Vagina (tissue), 2 donors: Measurements from ENCODE around the gene TRIM36. TPM values are rescaled to one million over a fixed set of nuclear protein-coding genes. Genes with fewer than 3 reads are reported as not detected.

Experiments
- DNase-seq, 2 donors: peaks; one replicate each; pipeline ENCODE4 v3.0.0-alpha.2; 2017; ENCODE audit errors: extremely low spot score in 2 of 2
- H3K27ac ChIP-seq: fragments of 200-600 bp; sonication (generic); one replicate; pipeline ENCODE4 v1.5.1; 2019
- H3K27me3 ChIP-seq: fragments of 200-600 bp; sonication (generic); one replicate; pipeline ENCODE4 v1.5.1; 2019
- H3K36me3 ChIP-seq, 2 donors: fragments of 200-600 bp; sonication (generic); one replicate each; pipeline ENCODE4 v1.5.1; 2017 to 2019
- H3K4me1 ChIP-seq: fragments of 200-600 bp; sonication (generic); one replicate; pipeline ENCODE4 v1.5.1; 2019
- H3K4me3 ChIP-seq, 2 donors: fragments of 200-600 bp; sonication (generic); 1 replicate in 1 of 2; 2 replicates in 1 of 2; pipeline ENCODE4 v1.5.1; 2016 to 2019
- H3K9me3 ChIP-seq: fragments of 200-600 bp; sonication (generic); one replicate; pipeline ENCODE4 v1.5.1; 2019
- CTCF ChIP-seq, 3 experiments: fragments of 450-650 bp in 2 of 3; fragments of 200-600 bp in 1 of 3; sonication (generic) in 1 of 3; IDR thresholded peaks; one replicate each; pipeline ENCODE4 v1.5.1; 2017 to 2019; ENCODE audit warnings: antibody characterized with exemption in 3 of 3, mild to moderate bottlenecking in 2 of 3, moderate library complexity in 2 of 3
- POLR2A ChIP-seq, 2 donors: fragments of 450-650 bp; IDR thresholded peaks; one replicate each; pipeline ENCODE4 v1.6.1; 2017; ENCODE audit warnings: antibody characterized with exemption in 2 of 2, mild to moderate bottlenecking in 2 of 2, moderate library complexity in 2 of 2
- POLR2AphosphoS5 ChIP-seq, 2 donors: sonication (generic); formaldehyde crosslinking; IDR thresholded peaks; one replicate each; pipeline ENCODE4 v1.9.0; 2017; ENCODE audit warnings: antibody characterized with exemption in 2 of 2, mild to moderate bottlenecking in 2 of 2, low read depth in 1 of 2; ENCODE audit not compliant: insufficient read depth in 1 of 2
- intact Hi-C: fragments of 100-400 bp; cut with DNase I; formaldehyde crosslinking; loops from one replicate; pipeline ENCODE4 v1.15.1; 2023
- total RNA-seq: library from RNA; depleted of rRNA; stranded (reverse); fragments of >200 nt; gene quantifications from one replicate; pipeline ENCODE4 v1.2.3, GENCODE V29; 2016

TRIM36 gene
- total RNA-seq, 1 donor from 2014 or later, result 2.2 TPM

GRCh38 chr5:115196161-115196560, 26.5 kb upstream of the TRIM36 start:
- intact Hi-C loops, result loop anchor here (10.0 kb wide), 1 partner anchor 1381 kb away; no protein-coding TSS in a partner anchor
- TF ChIP-seq POLR2AphosphoS5 (IDR thresholded peaks at IDR 0.05; ENCODE audit: insufficient read depth in 1 of 2, low read depth in 1 of 2) (no peak), CTCF (IDR thresholded peaks at IDR 0.05) (no peak), POLR2A (IDR thresholded peaks at IDR 0.05) (no peak)
- no peaks in the 10 kb centered on the region for H3K9me3 ChIP-seq
- H3K27me3 ChIP-seq, result no peaks in the 10 kb centered on the region
- DNase-seq, result no peak
- no peaks in the 10 kb centered on the region for H3K36me3 ChIP-seq
- H3K4me1 ChIP-seq, result no peaks in the 10 kb centered on the region
- H3K4me3 ChIP-seq, result no peak overlapping the region
- no peak overlapping the region for H3K27ac ChIP-seq

- TF ChIP-seq POLR2A (IDR thresholded peaks at IDR 0.05) (no peak), POLR2AphosphoS5 (IDR thresholded peaks at IDR 0.05; ENCODE audit: insufficient read depth in 1 of 2, low read depth in 1 of 2) (no peak), CTCF (IDR thresholded peaks at IDR 0.05) (no peak)
- no peak for DNase-seq
- Histone ChIP-seq H3K9me3 (no peaks in the 10 kb centered on the region), H3K36me3 (no peaks in the 10 kb centered on the region), H3K27ac (no peak overlapping the region), H3K27me3 (no peaks in the 10 kb centered on the region), H3K4me3 (no peak overlapping the region), H3K4me1 (no peaks in the 10 kb centered on the region)
- intact Hi-C loops, result loop anchor here (10.0 kb wide), 1 partner anchor 1380 kb away; no protein-coding TSS in a partner anchor
Observed at GRCh38 chr5:115194676-115195075, 25.0 kb upstream of the TRIM36 start.

GRCh38 chr5:115193295-115193694, 23.6 kb upstream of the TRIM36 start:
- H3K9me3 ChIP-seq, result no peaks in the 10 kb centered on the region
- no peaks in the 10 kb centered on the region for H3K4me1 ChIP-seq
- H3K27ac ChIP-seq, result no peak overlapping the region
- no peaks in the 10 kb centered on the region for H3K36me3 ChIP-seq
- H3K4me3 ChIP-seq, result no peak overlapping the region
- H3K27me3 ChIP-seq, result no peaks in the 10 kb centered on the region
- intact Hi-C loops, result loop anchor here (10.0 kb wide), 1 partner anchor 1378 kb away; no protein-coding TSS in a partner anchor
- DNase-seq, result no peak
- TF ChIP-seq POLR2AphosphoS5 (IDR thresholded peaks at IDR 0.05; ENCODE audit: insufficient read depth in 1 of 2, low read depth in 1 of 2), result no peak
- TF ChIP-seq POLR2A (IDR thresholded peaks at IDR 0.05), result no peak
- no peak for TF ChIP-seq CTCF (IDR thresholded peaks at IDR 0.05)

DNA sequence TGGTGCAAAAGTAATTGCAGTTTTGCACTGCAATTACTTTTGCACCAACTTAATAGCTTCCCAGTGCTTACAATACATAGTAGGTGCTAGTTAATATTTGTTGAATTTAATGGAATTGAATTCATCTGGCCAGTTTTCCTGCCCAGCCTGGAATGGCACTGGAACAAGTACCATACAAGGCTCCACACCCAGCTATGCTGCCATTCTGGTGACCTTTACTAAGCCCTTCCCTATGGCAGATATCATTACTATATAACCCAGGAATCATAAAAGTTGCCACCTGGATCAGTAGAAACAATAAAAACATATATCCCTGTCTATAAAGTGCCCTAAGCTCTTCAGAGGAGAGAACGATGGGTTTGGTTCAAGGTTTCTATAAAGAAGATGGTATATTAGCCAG, 22.4 kb upstream of the TRIM36 start:
- Histone ChIP-seq H3K4me1 (no peaks in the 10 kb centered on the region), H3K9me3 (no peaks in the 10 kb centered on the region), H3K4me3 (no peak overlapping the region), H3K36me3 (no peaks in the 10 kb centered on the region), H3K27me3 (no peaks in the 10 kb centered on the region), H3K27ac (no peak overlapping the region)
- no peak for DNase-seq
- TF ChIP-seq POLR2A (IDR thresholded peaks at IDR 0.05) (no peak), CTCF (IDR thresholded peaks at IDR 0.05) (no peak), POLR2AphosphoS5 (IDR thresholded peaks at IDR 0.05; ENCODE audit: insufficient read depth in 1 of 2, low read depth in 1 of 2) (no peak)
- intact Hi-C loops, result loop anchor here (10.0 kb wide), 1 partner anchor 1377 kb away; no protein-coding TSS in a partner anchor

DNA sequence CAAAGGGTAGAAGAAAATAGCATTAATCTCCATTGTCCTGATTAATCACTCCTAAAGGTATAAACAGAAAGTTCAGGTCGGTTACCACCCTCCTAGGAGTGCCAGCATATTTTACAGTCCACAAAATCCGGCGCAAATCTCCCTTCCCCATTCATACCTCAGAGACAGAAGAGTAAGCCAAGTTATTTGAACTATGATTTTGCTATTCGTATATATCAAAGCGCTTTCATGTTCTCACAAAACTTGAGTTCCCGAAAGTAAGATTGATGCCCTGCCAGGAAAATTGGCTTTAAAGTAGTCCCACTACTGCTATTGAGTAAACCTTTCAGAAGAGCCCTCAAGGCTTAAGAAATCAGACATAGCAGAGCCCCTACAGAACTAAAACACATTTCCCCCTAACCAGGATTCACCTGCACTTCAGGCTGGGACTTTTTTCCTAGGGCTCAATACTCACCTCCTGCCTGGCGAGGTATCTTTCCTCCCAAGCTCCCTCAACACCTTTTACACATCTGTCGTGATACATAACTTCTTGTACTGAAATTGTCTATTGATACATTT, 21.8 kb upstream of the TRIM36 start:
- Histone ChIP-seq H3K9me3 (no peaks in the 10 kb centered on the region), H3K4me1 (no peaks in the 10 kb centered on the region), H3K27ac (no peak overlapping the region), H3K27me3 (no peaks in the 10 kb centered on the region), H3K4me3 (no peak overlapping the region), H3K36me3 (no peaks in the 10 kb centered on the region)
- no peak for TF ChIP-seq POLR2A (IDR thresholded peaks at IDR 0.05)
- TF ChIP-seq POLR2AphosphoS5 (IDR thresholded peaks at IDR 0.05; ENCODE audit: insufficient read depth in 1 of 2, low read depth in 1 of 2), result no peak
- TF ChIP-seq CTCF (IDR thresholded peaks at IDR 0.05), result no peak
- no peak for DNase-seq
- intact Hi-C loops, result loop anchor here (10.0 kb wide), 1 partner anchor 1377 kb away; no protein-coding TSS in a partner anchor
